Measurements from ENCODE around the gene MCC.
A peak's percentile ranks its signal among the peaks of the same experiment; 100 is the strongest.

MCC gene

DNA sequence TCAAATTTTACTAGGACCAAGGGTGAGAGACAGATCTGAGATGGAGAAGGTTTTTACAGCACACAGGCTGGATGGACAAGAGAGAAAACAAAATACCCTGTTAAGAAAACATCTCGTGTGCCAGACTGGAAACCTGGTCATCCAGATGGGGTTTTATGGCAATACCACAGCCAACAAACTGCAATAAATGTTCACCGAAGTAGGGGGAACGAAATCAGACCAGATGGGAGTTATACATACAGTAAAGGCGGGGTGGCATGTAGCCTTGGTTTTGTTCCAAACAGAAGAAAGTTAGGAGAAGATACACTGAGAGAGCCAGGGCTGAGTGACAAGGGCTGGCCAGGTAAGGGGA is 448.3 kb downstream of the MCC start:
- DNase-seq (ENCODE audit: low read depth in 2 of 2), result no peak
- H3K4me3 ChIP-seq (replicated peaks in 1 of 2; ENCODE audit: low read depth in 2 of 2, low read length in 2 of 2), result no peak overlapping the region
- TF ChIP-seq, protein P1, sequence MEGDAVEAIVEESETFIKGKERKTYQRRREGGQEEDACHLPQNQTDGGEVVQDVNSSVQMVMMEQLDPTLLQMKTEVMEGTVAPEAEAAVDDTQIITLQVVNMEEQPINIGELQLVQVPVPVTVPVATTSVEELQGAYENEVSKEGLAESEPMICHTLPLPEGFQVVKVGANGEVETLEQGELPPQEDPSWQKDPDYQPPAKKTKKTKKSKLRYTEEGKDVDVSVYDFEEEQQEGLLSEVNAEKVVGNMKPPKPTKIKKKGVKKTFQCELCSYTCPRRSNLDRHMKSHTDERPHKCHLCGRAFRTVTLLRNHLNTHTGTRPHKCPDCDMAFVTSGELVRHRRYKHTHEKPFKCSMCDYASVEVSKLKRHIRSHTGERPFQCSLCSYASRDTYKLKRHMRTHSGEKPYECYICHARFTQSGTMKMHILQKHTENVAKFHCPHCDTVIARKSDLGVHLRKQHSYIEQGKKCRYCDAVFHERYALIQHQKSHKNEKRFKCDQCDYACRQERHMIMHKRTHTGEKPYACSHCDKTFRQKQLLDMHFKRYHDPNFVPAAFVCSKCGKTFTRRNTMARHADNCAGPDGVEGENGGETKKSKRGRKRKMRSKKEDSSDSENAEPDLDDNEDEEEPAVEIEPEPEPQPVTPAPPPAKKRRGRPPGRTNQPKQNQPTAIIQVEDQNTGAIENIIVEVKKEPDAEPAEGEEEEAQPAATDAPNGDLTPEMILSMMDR (IDR thresholded peaks at IDR 0.05; ENCODE audit: low read depth, low read length), result no peak

DNA sequence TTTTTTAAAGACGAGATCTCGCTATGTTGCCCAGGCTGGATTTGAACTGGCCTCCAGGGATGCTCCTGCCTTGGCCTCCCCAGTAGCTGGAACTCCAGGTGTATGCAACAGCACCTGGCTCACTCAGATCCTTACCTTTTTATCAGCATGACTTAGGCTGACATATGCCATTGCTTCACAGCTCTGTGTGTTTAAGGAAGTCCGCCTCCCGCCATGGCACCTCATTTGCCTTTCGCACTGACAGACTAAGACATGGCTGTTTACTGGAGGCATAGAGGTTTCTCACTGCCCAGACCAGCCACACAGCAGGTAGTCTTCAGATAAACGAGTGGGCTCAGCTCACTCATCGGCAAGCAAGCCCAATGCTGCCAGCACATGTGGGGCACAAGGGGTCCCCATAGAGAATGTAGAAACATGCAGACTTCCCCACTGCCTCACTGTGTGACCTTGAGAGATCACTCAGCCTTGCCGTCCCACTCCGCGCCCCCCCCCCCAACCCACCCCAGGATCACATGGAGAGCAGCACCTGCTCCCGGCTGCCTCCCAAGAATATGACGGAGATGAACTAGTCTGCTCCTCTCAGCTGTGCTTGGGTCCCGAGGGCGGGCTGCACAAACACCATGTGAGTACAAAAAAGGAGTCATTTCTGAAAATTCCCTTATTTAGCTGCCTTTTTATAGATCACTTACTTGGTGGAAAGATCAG is 448.9 kb downstream of the MCC start:
- no peak overlapping the region for H3K4me3 ChIP-seq (replicated peaks in 1 of 2; ENCODE audit: low read depth in 2 of 2, low read length in 2 of 2)
- TF ChIP-seq, protein P1 (IDR thresholded peaks at IDR 0.05; ENCODE audit: low read depth, low read length), result no peak
- DNase-seq (ENCODE audit: low read depth in 2 of 2), result no peak

DNA sequence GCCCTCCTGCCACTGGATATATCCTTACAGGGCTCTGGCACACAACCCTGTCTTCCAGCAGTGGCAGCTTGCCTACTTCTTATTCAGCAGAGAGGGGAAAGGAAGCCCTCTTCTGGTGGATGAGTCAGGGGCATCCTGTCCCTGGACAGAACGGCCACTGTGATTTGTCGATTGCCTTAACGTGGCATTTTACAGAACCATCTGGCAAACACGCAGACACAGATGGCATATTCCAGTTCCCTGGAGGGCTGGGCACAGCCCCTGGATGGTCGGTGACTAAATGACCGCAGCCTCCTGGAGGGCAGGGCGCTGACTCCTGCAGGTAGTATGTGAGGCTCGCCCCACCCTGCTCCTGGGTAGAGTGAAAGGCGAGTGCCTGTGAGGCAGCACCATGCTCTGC is 449.5 kb downstream of the MCC start:
- peak; percentile 47 to 54 for DNase-seq (ENCODE audit: low read depth in 2 of 2)
- no peak overlapping the region for H3K4me3 ChIP-seq (replicated peaks in 1 of 2; ENCODE audit: low read depth in 2 of 2, low read length in 2 of 2)
- TF ChIP-seq, protein P1 (IDR thresholded peaks at IDR 0.05; ENCODE audit: low read depth, low read length), result no peak

DNA sequence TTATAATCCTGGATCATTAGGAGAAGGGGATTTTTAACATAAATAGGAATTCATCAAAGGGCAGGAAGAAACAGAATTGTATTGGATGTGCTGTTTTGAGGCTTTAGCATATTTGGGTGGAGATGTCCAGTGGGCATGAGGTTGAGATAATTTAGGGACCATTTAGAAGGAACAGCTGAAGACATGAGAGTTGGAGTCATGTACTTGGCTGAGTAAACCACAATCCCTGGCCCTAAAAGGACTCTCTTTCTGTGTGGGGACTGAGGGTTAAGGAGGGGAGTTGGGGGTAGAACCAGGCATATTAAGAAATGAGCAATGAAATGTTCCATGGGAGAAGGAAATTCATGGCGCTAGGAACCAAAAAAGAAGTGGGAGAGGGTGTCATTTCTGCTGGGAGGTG is 450.1 kb downstream of the MCC start:
- H3K4me3 ChIP-seq (replicated peaks in 1 of 2; ENCODE audit: low read depth in 2 of 2, low read length in 2 of 2), result no peak overlapping the region
- TF ChIP-seq, protein P1 (IDR thresholded peaks at IDR 0.05; ENCODE audit: low read depth, low read length), result no peak
- DNase-seq (ENCODE audit: low read depth in 2 of 2), result no peak

DNA sequence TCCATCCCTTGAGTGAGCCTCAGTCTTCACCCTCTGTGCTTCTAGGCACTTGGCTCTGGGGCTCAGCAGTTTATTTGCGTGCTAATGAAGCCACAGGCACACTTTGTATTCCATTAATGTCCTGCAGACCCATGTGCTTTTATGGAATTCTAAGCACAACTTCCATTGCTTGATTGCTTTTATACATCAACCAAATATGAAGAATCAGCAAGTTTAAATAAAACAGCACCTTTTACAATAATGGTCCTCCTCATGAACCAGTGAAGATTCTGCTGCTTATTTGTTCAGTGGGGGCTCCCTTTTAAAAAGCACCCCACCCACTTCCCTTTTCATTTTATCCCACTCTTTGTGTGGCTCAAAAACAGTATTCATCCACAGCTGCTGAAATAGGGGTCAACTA is 451.4 kb downstream of the MCC start:
- DNase-seq (ENCODE audit: low read depth in 2 of 2), result no peak
- TF ChIP-seq, protein P1 (IDR thresholded peaks at IDR 0.05; ENCODE audit: low read depth, low read length), result no peak
- H3K4me3 ChIP-seq (replicated peaks in 1 of 2; ENCODE audit: low read depth in 2 of 2, low read length in 2 of 2), result no peak overlapping the region

DNA sequence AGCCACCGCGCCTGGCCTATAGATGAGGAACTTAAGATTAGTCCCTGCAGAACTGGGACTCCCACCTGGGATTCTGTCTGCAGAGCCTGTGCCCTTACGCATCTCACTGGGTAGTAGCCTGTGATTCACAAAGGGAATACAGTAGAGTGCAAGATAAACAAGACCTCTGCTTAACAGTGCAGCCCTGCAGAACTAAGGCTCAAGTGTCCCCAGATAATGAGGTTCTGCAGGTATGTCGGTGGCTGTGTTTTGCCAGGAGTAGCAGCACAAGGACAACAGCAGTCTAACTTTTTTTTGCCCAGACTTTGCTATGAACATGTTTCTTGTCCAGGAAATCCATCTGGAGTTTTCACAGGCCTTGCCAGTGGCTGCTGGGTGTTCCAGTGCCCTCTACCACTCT is 451.9 kb downstream of the MCC start:
- DNase-seq (ENCODE audit: low read depth in 2 of 2), result no peak
- no peak overlapping the region for H3K4me3 ChIP-seq (replicated peaks in 1 of 2; ENCODE audit: low read depth in 2 of 2, low read length in 2 of 2)
- TF ChIP-seq, protein P1 (IDR thresholded peaks at IDR 0.05; ENCODE audit: low read depth, low read length), result no peak

DNA sequence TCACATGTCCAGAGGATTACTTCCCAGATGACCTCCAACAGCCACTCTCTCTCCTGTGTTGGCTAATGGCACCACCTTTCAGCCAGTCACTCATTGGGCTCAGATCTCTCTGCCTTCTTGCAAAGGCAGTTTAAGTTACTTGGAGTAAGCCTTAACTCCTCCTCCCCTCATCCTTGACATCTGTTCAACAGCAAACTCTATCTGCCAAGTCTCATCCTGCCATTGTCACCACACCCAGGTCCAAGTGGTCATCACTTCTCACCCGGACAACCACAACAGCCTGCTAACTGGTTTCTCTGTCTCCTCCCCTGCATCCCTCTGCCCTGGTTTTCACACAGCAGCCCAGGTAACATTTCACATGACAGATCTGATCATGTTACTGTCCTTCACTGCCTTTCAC is 453.2 kb downstream of the MCC start:
- no peak for DNase-seq (ENCODE audit: low read depth in 2 of 2)
- H3K4me3 ChIP-seq (replicated peaks in 1 of 2; ENCODE audit: low read depth in 2 of 2, low read length in 2 of 2), result no peak overlapping the region
- TF ChIP-seq, protein P1 (IDR thresholded peaks at IDR 0.05; ENCODE audit: low read depth, low read length), result no peak

Data from cardiac fibroblast (primary cell).